Tibial nerve (tissue), 4 donors: ENCODE results near the gene CFAP299. TPM values are rescaled to one million over a fixed set of nuclear protein-coding genes. Genes with fewer than 3 reads are reported as not detected.

ENCODE experiments used
- DNase-seq, 2 donors: peaks; one replicate each; pipeline ENCODE4 v3.0.0-alpha.2; 2019; ENCODE audit warnings: low spot score in 2 of 2
- H3K27ac ChIP-seq, 4 donors: fragments of 200-600 bp; sonication (generic) in 3 of 4; one replicate each; pipeline ENCODE4 v1.5.1; 2017 to 2019; ENCODE audit warnings: mild to moderate bottlenecking in 1 of 4
- H3K27me3 ChIP-seq, 2 donors: fragments of 200-600 bp; sonication (generic) in 1 of 2; one replicate each; pipeline versions ENCODE4 v1.5.1 to v1.6.0; 2017 to 2019
- H3K36me3 ChIP-seq, 3 donors: fragments of 200-600 bp; sonication (generic); one replicate each; pipeline ENCODE4 v1.5.1; 2018 to 2019
- H3K4me1 ChIP-seq, 4 donors: fragments of 200-600 bp; sonication (generic) in 3 of 4; one replicate each; pipeline ENCODE4 v1.5.1; 2017 to 2019
- H3K4me3 ChIP-seq, 4 donors: fragments of 200-600 bp; sonication (generic) in 3 of 4; one replicate each; pipeline ENCODE4 v1.5.1; 2017 to 2019; ENCODE audit warnings: mild to moderate bottlenecking in 1 of 4, moderate library complexity in 1 of 4
- H3K9me3 ChIP-seq, 4 donors: fragments of 200-600 bp; sonication (generic) in 3 of 4; one replicate each; pipeline ENCODE4 v1.5.1; 2017 to 2019
- EP300 ChIP-seq, 2 donors: sonication (generic); formaldehyde crosslinking; IDR thresholded peaks; one replicate each; pipeline ENCODE4 v1.6.1; 2017; ENCODE audit warnings: antibody characterized with exemption in 2 of 2, mild to moderate bottlenecking in 1 of 2
- POLR2A ChIP-seq, 2 donors: fragments of 450-650 bp; IDR thresholded peaks; one replicate each; pipeline ENCODE4 v1.6.1; 2017; ENCODE audit warnings: antibody characterized with exemption in 2 of 2, mild to moderate bottlenecking in 2 of 2, moderate library complexity in 2 of 2
- WGBS, 2 donors: methylation state at CpG; one replicate each; pipeline ENCODE4 v1.1.5; 2018; 5-methylcytosine and 5-hydroxymethylcytosine counted together
- total RNA-seq, 4 donors: library from RNA; depleted of rRNA; stranded (reverse); fragments of >200 nt; gene quantifications; one replicate each; pipeline ENCODE4 v1.1.0, GENCODE V29; 2016
- TF ChIP-seq, protein P1 (sequence below), 5 experiments: fragments of 200-600 bp in 3 of 5; fragments of 450-650 bp in 2 of 5; sonication (generic) in 3 of 5; IDR thresholded peaks; one replicate each; pipeline ENCODE4 v1.5.1; 2016 to 2019; ENCODE audit warnings: antibody characterized with exemption in 5 of 5, mild to moderate bottlenecking in 3 of 5, moderate library complexity in 2 of 5

The CFAP299 gene
- total RNA-seq, 4 donors from 2014 or later: under 0.01 to 0.87 (median 0.39) TPM; not detected in 1

DNA sequence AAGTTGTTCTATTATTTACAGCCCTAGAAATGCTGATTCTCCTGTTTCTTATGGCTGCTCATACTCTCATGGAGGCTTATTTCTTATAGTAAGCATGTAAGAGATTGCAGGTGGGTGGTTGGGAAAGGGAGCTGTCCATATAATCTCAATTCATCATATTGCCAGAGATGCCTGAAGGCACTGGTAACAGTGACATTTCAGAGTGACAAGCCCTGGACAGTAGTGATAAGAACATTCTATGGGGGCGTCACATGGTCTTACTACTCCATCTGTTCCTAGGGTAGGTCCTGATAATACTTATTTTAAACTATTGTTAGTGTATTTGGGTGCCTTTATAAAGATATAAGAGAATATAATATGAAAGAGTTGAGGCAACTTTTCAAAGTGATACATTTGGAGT is 171.5 kb downstream of the CFAP299 start:
- 0 to 85% methylated on average over 1 of the region's 1 CpG for WGBS, 2 donors
- no peak for TF ChIP-seq EP300 (IDR thresholded peaks at IDR 0.05)
- TF ChIP-seq POLR2A (IDR thresholded peaks at IDR 0.05): no peak
- TF ChIP-seq, protein P1, sequence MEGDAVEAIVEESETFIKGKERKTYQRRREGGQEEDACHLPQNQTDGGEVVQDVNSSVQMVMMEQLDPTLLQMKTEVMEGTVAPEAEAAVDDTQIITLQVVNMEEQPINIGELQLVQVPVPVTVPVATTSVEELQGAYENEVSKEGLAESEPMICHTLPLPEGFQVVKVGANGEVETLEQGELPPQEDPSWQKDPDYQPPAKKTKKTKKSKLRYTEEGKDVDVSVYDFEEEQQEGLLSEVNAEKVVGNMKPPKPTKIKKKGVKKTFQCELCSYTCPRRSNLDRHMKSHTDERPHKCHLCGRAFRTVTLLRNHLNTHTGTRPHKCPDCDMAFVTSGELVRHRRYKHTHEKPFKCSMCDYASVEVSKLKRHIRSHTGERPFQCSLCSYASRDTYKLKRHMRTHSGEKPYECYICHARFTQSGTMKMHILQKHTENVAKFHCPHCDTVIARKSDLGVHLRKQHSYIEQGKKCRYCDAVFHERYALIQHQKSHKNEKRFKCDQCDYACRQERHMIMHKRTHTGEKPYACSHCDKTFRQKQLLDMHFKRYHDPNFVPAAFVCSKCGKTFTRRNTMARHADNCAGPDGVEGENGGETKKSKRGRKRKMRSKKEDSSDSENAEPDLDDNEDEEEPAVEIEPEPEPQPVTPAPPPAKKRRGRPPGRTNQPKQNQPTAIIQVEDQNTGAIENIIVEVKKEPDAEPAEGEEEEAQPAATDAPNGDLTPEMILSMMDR (IDR thresholded peaks at IDR 0.05): no peak
- Histone ChIP-seq H3K4me1 (no peaks in the 10 kb centered on the region), H3K27ac (no peak overlapping the region), H3K36me3 (no peaks in the 10 kb centered on the region), H3K9me3 (no peaks in the 10 kb centered on the region), H3K27me3 (no peaks in the 10 kb centered on the region), H3K4me3 (no peak overlapping the region)
- DNase-seq: no peak

DNA sequence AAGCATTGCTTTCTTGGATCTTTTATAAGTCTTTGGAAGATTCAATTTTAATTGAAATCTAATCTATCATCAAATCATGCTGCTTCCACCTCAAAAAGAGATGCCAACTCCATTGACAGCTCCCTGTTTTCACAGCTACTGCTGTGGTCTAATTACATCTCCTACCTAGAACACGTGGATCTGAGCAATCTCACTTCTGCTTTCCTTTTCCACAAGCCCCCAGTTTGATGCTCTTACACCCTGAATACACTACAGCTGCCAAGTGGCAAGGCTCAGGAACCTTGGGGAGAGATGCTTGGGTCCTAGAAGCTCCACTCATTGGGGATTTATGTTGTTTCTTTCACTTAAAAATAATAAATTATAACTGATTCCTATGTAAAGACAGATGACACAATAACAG is 172.0 kb downstream of the CFAP299 start:
- Histone ChIP-seq H3K4me1 (no peaks in the 10 kb centered on the region), H3K27ac (no peak overlapping the region), H3K9me3 (no peaks in the 10 kb centered on the region), H3K27me3 (no peaks in the 10 kb centered on the region), H3K4me3 (no peak overlapping the region), H3K36me3 (no peaks in the 10 kb centered on the region)
- WGBS, 2 donors: 51 to 69% methylated on average over 1 of the region's 1 CpG
- no peak for DNase-seq
- TF ChIP-seq POLR2A (IDR thresholded peaks at IDR 0.05) (no peak), EP300 (IDR thresholded peaks at IDR 0.05) (no peak)
- TF ChIP-seq, protein P1 (IDR thresholded peaks at IDR 0.05): no peak

DNA sequence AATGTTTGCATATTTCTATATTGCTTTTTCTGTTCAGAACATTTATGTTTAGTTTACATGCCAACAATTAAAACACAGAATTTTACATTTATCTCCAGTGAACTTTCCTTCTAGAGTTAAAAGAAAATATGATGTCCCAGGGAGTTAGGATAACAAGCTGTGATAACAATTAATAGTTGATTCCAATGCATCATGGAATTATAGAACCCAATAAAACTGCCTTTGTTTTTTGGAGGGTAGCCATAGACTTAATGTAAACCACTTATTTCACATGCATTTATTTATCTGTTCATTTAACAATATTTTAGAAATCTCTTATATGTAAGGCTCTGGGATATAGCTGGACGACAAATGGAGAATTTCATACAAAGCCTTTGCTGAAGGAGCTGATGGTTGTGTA is 180.0 kb downstream of the CFAP299 start:
- TF ChIP-seq EP300 (IDR thresholded peaks at IDR 0.05): no peak
- no peak for TF ChIP-seq POLR2A (IDR thresholded peaks at IDR 0.05)
- TF ChIP-seq, protein P1 (IDR thresholded peaks at IDR 0.05): no peak
- Histone ChIP-seq H3K9me3 (no peaks in the 10 kb centered on the region), H3K27ac (no peak overlapping the region), H3K4me3 (no peak overlapping the region), H3K36me3 (no peaks in the 10 kb centered on the region), H3K4me1 (no peaks in the 10 kb centered on the region), H3K27me3 (no peaks in the 10 kb centered on the region)
- 78 to 80% methylated on average over 1 of the region's 1 CpG for WGBS, 2 donors
- no peak for DNase-seq

DNA sequence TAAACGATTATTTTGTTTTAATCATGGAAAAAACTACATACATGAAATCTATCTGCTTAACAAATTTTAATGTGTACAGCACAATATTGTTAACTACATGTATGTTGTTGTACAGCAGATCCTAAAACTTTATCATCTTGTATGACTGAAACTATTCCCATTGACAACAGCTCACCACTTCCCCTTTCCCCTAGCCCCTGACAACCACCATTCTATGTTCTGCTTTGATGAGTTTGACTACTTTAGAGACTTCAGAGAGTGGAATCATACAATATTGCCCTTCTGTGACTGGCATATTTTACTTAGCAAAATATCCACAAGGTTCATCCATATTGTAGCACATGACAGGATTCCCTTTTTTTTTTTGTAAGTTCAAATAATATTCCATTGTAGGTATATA is 185.9 kb downstream of the CFAP299 start:
- WGBS, 2 donors: 95 to 96% methylated on average over 1 of the region's 1 CpG
- Histone ChIP-seq H3K27me3 (no peaks in the 10 kb centered on the region), H3K27ac (no peak overlapping the region), H3K36me3 (no peaks in the 10 kb centered on the region), H3K4me3 (no peak overlapping the region), H3K4me1 (no peaks in the 10 kb centered on the region), H3K9me3 (no peaks in the 10 kb centered on the region)
- TF ChIP-seq, protein P1 (IDR thresholded peaks at IDR 0.05): no peak
- TF ChIP-seq POLR2A (IDR thresholded peaks at IDR 0.05) (no peak), EP300 (IDR thresholded peaks at IDR 0.05) (no peak)
- no peak for DNase-seq

GRCh38 chr4:80526697-80527096 is 191.2 kb downstream of the CFAP299 start:
- TF ChIP-seq, protein P1 (IDR thresholded peaks at IDR 0.05): no peak
- TF ChIP-seq EP300 (IDR thresholded peaks at IDR 0.05) (no peak), POLR2A (IDR thresholded peaks at IDR 0.05) (no peak)
- Histone ChIP-seq H3K36me3 (no peaks in the 10 kb centered on the region), H3K27me3 (no peaks in the 10 kb centered on the region), H3K4me3 (no peak overlapping the region), H3K9me3 (no peaks in the 10 kb centered on the region), H3K27ac (no peak overlapping the region), H3K4me1 (no peaks in the 10 kb centered on the region)
- no peak for DNase-seq
- WGBS, 2 donors: 86 to 89% methylated on average over 2 of the region's 2 CpGs
